Measurements from ENCODE around the gene PEX12. TPM values are rescaled to one million over a fixed set of nuclear protein-coding genes. Genes with fewer than 3 reads are reported as not detected.

Gene PEX12
- total RNA-seq, 4 donors from 2014 or later = 3.8 to 7.7 (median 6.8) TPM

- Histone ChIP-seq H3K4me1 (no peaks in the 10 kb centered on the region), H3K27ac (no peak overlapping the region), H3K9me3 (no peaks in the 10 kb centered on the region), H3K27me3 (peaks cover 34% of the 10 kb centered on the region), H3K4me3 (no peak overlapping the region), H3K36me3 (no peaks in the 10 kb centered on the region)
- WGBS, 2 donors (ENCODE audit: low coverage in 1 of 2) = 60 to 67% methylated on average over 1 of the region's 1 CpG
- ATAC-seq = no peak
- TF ChIP-seq EP300 (IDR thresholded peaks at IDR 0.05) (no peak), POLR2A (IDR thresholded peaks at IDR 0.05) (no peak)
- TF ChIP-seq, protein P1, sequence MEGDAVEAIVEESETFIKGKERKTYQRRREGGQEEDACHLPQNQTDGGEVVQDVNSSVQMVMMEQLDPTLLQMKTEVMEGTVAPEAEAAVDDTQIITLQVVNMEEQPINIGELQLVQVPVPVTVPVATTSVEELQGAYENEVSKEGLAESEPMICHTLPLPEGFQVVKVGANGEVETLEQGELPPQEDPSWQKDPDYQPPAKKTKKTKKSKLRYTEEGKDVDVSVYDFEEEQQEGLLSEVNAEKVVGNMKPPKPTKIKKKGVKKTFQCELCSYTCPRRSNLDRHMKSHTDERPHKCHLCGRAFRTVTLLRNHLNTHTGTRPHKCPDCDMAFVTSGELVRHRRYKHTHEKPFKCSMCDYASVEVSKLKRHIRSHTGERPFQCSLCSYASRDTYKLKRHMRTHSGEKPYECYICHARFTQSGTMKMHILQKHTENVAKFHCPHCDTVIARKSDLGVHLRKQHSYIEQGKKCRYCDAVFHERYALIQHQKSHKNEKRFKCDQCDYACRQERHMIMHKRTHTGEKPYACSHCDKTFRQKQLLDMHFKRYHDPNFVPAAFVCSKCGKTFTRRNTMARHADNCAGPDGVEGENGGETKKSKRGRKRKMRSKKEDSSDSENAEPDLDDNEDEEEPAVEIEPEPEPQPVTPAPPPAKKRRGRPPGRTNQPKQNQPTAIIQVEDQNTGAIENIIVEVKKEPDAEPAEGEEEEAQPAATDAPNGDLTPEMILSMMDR (IDR thresholded peaks at IDR 0.05) = no peak
These were observed 31.9 kb downstream of the PEX12 start for GRCh38 chr17:35546487-35546886.

DNA sequence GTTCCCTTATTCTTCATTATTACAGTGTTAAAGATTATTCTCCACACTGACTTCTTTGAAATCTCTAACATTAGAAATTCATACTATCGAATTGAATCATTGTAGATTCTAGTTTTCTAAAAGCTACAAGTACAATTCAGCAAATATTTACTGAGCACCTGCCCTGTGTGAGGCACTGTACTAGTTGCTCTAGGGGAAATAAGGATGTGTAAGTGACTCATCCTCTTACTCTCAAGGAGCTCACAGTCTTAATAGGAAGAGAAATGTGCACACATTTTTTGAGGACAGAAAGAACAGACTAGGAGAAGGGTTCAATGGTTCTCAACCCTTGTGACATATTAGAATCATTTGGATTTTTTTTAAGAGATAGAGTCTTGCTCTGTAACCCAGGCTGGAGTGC, 33.2 kb downstream of the PEX12 start:
- no peaks in the 10 kb centered on the region for H3K36me3 ChIP-seq
- ATAC-seq = no peak
- no peak overlapping the region for H3K4me3 ChIP-seq
- H3K27ac ChIP-seq = no peak overlapping the region
- H3K4me1 ChIP-seq = peaks cover 0 to 7% (median 0%) of the 10 kb centered on the region in 3 donors
- TF ChIP-seq EP300 (IDR thresholded peaks at IDR 0.05) (no peak), POLR2A (IDR thresholded peaks at IDR 0.05) (no peak), POLR2AphosphoS5 (IDR thresholded peaks at IDR 0.05) (no peak)
- TF ChIP-seq, protein P1 (IDR thresholded peaks at IDR 0.05) = no peak
- no peaks in the 10 kb centered on the region for H3K9me3 ChIP-seq
- 64 to 73% methylated on average over 1 of the region's 1 CpG for WGBS, 2 donors (ENCODE audit: low coverage in 1 of 2)
- H3K27me3 ChIP-seq = peaks cover 34% of the 10 kb centered on the region

- H3K9me3 ChIP-seq = no peaks in the 10 kb centered on the region
- no peak for TF ChIP-seq EP300 (IDR thresholded peaks at IDR 0.05)
- TF ChIP-seq, protein P1 (IDR thresholded peaks at IDR 0.05) = no peak
- no peak for TF ChIP-seq POLR2AphosphoS5 (IDR thresholded peaks at IDR 0.05)
- no peak for TF ChIP-seq POLR2A (IDR thresholded peaks at IDR 0.05)
- H3K36me3 ChIP-seq = no peaks in the 10 kb centered on the region
- H3K4me1 ChIP-seq = peaks cover 0 to 16% (median 0%) of the 10 kb centered on the region in 3 donors
- H3K27ac ChIP-seq = no peak overlapping the region
- WGBS, 2 donors (ENCODE audit: low coverage in 1 of 2) = 25% methylated on average over 1 of the region's 1 CpG; no CpG with 5 or more reads in 1 of the 2 donors
- peaks cover 28% of the 10 kb centered on the region for H3K27me3 ChIP-seq
- ATAC-seq = no peak
- no peak overlapping the region for H3K4me3 ChIP-seq
These were observed 34.5 kb downstream of the PEX12 start for GRCh38 chr17:35543856-35544255.

GRCh38 chr17:35542990-35543389, 35.4 kb downstream of the PEX12 start:
- TF ChIP-seq POLR2AphosphoS5 (IDR thresholded peaks at IDR 0.05) = no peak
- H3K27me3 ChIP-seq = peaks cover 25% of the 10 kb centered on the region
- H3K4me1 ChIP-seq = peaks cover 0 to 19% (median 0%) of the 10 kb centered on the region in 3 donors
- H3K27ac ChIP-seq = no peak overlapping the region
- no peaks in the 10 kb centered on the region for H3K36me3 ChIP-seq
- ATAC-seq = no peak
- no peak overlapping the region for H3K4me3 ChIP-seq
- no peaks in the 10 kb centered on the region for H3K9me3 ChIP-seq

GRCh38 chr17:35541434-35541833, 36.9 kb downstream of the PEX12 start:
- TF ChIP-seq, protein P1 (IDR thresholded peaks at IDR 0.05) = no peak
- TF ChIP-seq POLR2AphosphoS5 (IDR thresholded peaks at IDR 0.05) (no peak), EP300 (IDR thresholded peaks at IDR 0.05) (no peak), POLR2A (IDR thresholded peaks at IDR 0.05) (no peak)
- 44 to 67% methylated on average over 1 of the region's 1 CpG for WGBS, 2 donors (ENCODE audit: low coverage in 1 of 2)
- no peaks in the 10 kb centered on the region for H3K9me3 ChIP-seq
- peaks cover 0 to 27% (median 0%) of the 10 kb centered on the region in 3 donors for H3K4me1 ChIP-seq
- peaks cover 25% of the 10 kb centered on the region for H3K27me3 ChIP-seq
- ATAC-seq = no peak
- H3K36me3 ChIP-seq = no peaks in the 10 kb centered on the region
- H3K27ac ChIP-seq = peak overlapping the region in 2 of 4 donors; percentile 59 to 61
- peak overlapping the region in 1 of 2 donors; percentile 31 for H3K4me3 ChIP-seq
